HG03196 (cell line): ENCODE results near the gene ITK.

Experiments
- ATAC-seq: cut with Tn5 transposase; IDR thresholded peaks from one replicate; pipeline ENCODE4 v1.9.1; 2021; ENCODE audit not compliant: unreplicated experiment

Gene ITK

DNA sequence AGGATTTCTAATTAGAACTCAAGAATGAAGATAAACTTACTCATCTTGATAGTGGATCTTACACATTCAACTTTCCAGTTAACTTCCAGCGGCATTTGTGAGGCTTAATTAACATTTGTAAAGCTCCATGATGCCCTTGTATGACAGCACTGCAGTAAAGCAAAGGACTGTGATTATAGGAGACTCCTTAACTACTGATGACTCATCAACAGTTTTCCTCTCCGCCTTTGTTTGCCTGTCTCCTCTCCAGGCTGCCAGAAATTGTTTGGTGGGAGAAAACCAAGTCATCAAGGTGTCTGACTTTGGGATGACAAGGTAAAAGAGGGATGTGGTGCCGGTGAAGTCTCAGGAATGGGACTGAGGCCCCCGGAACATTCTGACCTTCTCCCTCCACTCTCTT, 64.8 kb downstream of the ITK start:
- no peak for ATAC-seq

GRCh38 chr5:157245886-157246285, 65.2 kb downstream of the ITK start:
- no peak for ATAC-seq

DNA sequence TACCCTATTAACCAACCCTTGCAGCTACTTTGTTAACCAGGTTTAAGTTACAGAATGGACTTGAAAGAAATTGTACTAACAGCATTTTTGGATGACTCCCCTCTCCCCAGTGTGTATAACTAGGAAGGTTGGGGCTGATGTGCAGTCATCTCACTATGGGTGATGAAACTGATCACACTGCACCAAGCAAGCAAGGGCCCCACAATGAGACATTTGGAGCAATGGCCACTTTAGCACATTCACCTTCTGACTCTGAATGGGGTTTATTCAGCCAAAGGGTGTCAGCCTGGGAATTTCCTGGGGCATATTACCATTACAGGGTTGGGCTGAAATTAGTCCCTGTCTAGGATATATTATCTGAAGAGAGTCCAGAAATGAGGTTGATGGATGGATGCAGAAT, 66.6 kb downstream of the ITK start:
- ATAC-seq, result no peak

DNA sequence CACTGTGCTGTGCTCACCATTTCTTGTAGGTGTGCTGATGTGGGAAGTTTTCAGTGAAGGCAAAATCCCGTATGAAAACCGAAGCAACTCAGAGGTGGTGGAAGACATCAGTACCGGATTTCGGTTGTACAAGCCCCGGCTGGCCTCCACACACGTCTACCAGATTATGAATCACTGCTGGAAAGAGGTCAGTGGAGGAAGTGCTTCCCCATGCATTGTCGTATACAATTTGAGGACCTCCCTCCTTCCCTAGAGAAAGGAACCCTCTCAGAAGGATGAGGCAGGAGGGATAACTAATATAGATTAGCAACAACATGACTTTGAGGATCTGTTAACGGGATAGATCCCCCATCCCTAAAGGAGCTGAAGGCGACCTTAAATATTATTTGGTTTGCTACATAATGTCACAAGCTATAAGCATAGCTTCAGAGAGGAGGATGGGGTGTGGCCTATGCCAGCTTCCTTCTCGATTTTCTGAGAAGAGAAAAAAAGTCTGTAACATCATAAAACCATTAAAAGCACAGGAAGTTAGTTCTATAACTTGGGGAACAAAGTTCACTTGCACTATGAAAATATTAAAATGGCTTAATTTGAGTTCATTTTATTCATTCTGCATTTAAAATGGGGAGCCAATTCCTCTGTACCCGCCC, 68.3 kb downstream of the ITK start:
- ATAC-seq, result no peak

- ATAC-seq, result peak; percentile 92
Observed at GRCh38 chr5:157252711-157253465, 72.2 kb downstream of the ITK start.

DNA sequence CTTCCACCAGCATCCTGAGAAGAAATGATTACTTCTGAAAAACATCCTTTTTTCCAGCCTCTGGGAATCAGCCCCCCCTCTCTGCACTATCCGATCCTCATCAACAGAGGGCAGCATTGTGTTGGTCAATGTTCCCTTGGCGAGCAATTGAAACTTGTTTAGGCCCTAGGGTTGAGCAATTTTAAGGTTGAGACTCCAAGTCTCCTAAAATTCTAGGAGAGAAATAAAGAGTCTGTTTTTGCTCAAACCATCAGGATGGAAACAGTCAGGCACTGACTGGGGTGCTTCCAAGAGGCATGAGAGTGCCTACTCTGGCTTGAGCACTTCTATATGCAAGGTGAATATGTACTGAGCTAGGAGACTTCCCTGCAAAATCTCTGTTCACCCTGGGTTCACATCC, 72.9 kb downstream of the ITK start:
- peak; percentile 43 for ATAC-seq

- no peak for ATAC-seq
Observed at GRCh38 chr5:157258450-157258849, 77.8 kb downstream of the ITK start.

- no peak for ATAC-seq
Observed at GRCh38 chr5:157259699-157260098, 79.1 kb downstream of the ITK start.

DNA sequence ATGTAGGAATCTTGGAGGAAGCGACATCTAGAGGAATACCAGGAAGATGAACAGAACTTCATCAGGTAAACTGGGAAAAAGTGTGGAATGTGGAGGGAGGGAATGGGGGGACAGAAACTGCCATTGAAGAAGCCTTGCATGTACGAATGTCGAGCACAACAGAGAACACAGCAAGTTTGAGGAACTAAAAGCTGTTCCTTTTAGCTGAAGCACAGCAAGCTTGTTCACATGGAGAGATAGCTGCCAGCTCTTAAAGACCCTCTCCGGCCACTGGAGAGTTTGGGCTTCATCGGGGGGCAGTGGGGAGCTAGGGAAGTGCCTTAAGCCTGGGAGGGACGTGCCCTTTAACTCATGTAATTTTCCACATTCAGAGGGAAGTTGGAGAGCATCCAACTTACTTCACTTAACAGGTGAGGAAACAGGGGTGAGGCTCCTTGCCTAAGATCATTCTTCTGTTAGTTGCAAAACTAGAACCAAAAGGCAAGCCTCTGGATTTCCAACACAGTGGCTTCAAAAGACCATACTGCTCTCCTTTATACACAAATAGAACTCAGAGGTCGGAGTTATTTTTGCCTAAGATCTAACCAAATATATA, 83.0 kb downstream of the ITK start:
- no peak for ATAC-seq

DNA sequence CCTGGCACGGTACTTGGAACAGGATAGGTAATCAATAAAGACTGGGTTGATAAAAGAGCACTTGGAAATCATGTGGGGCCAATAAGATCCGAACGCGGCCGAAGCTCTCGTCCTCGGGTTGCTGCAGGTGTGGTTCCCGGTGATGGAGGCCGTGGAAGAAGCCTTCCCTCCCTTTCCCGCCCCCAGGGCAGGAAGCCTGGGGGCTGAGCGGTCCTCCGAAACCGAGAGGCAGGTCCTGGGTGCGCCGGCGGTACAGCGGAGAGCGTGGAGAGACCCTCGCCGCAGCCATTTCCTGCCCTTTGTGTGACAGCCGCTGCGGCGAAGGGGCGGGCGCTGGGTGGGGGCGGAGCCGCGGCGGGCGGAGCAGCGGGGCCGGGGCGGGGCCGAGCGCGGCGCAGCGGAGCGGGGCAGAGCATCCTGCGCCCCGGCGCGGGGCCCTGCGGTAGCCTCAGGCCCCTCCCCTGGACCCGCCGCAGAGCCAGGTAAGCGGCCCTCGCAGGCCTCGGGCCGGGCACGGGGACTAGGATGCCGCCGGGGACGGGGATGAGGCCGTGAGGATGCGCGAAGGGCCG, 85.2 kb downstream of the ITK start, which contains the start of gene CYFIP2:
Gene CYFIP2, plus strand, starts transcription at position 410 of the 572 bp plus-strand sequence. CDS start 19,239 bp downstream, outside the sequence.
- ATAC-seq, result peak; percentile 86

- ATAC-seq, result peak; percentile 35
Observed at GRCh38 chr5:157266286-157267007, 85.8 kb downstream of the ITK start.

DNA sequence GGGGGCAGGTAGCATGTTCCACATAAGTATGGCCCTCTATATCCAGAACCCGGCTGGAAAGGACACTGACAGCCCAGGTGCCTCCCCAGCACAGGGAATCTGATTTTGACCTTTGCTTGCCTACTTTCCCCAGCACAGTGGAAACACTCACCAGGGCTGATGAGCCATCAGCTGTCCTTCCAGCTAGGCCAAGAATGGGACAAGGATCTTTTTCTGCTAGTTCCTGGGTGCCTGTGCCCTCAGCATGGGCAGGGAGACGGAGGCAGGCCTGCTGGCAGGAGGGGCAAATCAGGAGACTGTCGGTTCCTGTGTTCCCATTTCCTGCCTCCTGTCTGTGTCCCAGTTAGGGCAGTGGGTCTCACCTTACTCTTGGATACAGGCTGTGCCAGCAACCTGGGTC, 86.4 kb downstream of the ITK start:
- ATAC-seq, result no peak

DNA sequence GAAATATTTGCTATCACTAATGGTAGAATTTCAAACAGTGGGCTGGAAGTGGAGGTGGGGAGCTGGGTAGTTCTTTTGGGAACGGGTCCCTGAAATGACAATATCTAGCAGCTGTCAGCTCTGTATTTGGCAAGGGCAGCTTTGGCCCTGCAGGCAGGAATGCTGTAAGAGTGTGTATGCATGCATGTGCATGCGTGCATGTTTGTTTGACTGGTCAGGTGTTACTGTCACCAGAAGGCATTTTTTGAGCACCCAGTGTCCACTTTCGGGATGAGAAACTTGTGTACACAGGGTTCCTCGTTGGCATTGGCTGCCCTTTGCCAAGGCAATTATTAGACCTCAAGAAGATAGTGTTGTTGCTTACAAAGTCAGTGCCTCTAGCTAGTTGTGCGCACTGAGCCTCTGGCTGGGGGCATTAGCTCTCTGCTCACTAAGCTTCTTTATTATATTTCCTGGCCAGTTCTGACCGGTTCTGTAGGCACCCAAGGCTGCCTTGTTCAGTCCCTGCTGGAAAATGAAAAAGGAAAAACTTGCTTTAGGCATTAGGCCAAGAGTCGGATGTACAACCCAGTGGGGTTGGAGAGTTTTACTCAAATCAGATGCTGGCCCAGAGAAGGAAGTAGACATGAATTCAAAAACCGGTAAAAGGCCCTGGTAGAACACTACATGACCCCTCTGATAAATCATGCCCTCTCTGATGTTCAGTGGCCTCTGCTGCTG, 87.3 kb downstream of the ITK start:
- ATAC-seq, result no peak

- no peak for ATAC-seq
Observed at GRCh38 chr5:157269165-157269671, 88.6 kb downstream of the ITK start.

- no peak for ATAC-seq
Observed at GRCh38 chr5:157269761-157270272, 89.2 kb downstream of the ITK start.

- ATAC-seq, result no peak
Observed at GRCh38 chr5:157270771-157271170, 90.1 kb downstream of the ITK start.

- peak; percentile 88 for ATAC-seq
Observed at GRCh38 chr5:157271740-157272271, 91.2 kb downstream of the ITK start.

DNA sequence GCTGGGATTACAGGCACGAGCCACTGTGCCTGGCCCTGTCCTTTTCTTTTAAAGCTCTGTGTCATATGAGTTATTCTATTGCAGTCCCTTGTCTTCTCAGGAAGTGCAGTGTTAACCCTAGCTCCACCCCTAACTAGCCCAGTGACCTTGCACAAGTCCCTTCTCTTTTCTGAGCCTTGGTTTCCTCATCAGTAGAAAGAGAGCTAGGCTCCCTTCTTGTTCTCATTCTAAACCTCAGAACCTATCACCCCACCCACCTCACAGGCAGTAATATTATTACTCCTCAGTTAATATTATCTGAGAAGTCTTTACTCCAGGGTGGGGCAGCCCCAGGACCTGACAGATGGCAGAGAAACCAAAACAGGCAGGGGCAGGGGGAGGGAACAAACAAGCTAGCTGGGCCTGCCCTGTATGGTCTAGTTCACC, 92.5 kb downstream of the ITK start:
- peak; percentile 47 for ATAC-seq

- no peak for ATAC-seq
Observed at GRCh38 chr5:157275403-157275802, 94.8 kb downstream of the ITK start.
